ENCODE results near the gene RALGAPA2.

Gene RALGAPA2

GRCh38 chr20:20528861-20529260, 183.6 kb downstream of the RALGAPA2 start:
- no peak for DNase-seq

GRCh38 chr20:20527661-20528060, 184.8 kb downstream of the RALGAPA2 start:
- no peak for DNase-seq

- DNase-seq = no peak
These were observed 186.7 kb downstream of the RALGAPA2 start for GRCh38 chr20:20525756-20526155.

- DNase-seq = no peak
These were observed 187.2 kb downstream of the RALGAPA2 start for GRCh38 chr20:20525214-20525613.

- no peak for DNase-seq
These were observed 187.7 kb downstream of the RALGAPA2 start for GRCh38 chr20:20524756-20525155.

GRCh38 chr20:20521736-20522135, 190.7 kb downstream of the RALGAPA2 start:
- DNase-seq = no peak

GRCh38 chr20:20520776-20521175, 191.7 kb downstream of the RALGAPA2 start:
- DNase-seq = no peak

- DNase-seq = no peak
These were observed 193.2 kb downstream of the RALGAPA2 start for GRCh38 chr20:20519269-20519668.

GRCh38 chr20:20518263-20518662, 194.2 kb downstream of the RALGAPA2 start:
- DNase-seq = no peak

- no peak for DNase-seq
These were observed 195.1 kb downstream of the RALGAPA2 start for GRCh38 chr20:20517296-20517695.

- no peak for DNase-seq
These were observed 198.7 kb downstream of the RALGAPA2 start for GRCh38 chr20:20513720-20514119.

- no peak for DNase-seq
These were observed 206.9 kb downstream of the RALGAPA2 start for GRCh38 chr20:20505554-20505953.

GRCh38 chr20:20503777-20504530, 208.5 kb downstream of the RALGAPA2 start:
- DNase-seq = no peak

- DNase-seq = no peak
These were observed 211.3 kb downstream of the RALGAPA2 start for GRCh38 chr20:20501128-20501527.

- DNase-seq = no peak
These were observed 212.1 kb downstream of the RALGAPA2 start for GRCh38 chr20:20500312-20500711.

- no peak for DNase-seq
These were observed 213.0 kb downstream of the RALGAPA2 start for GRCh38 chr20:20499439-20499838.

- no peak for DNase-seq
These were observed 214.2 kb downstream of the RALGAPA2 start for GRCh38 chr20:20498076-20498861.

- DNase-seq = no peak
These were observed 215.0 kb downstream of the RALGAPA2 start for GRCh38 chr20:20497242-20497978.

GRCh38 chr20:20495729-20496503, 216.5 kb downstream of the RALGAPA2 start:
- no peak for DNase-seq

- no peak for DNase-seq
These were observed 218.7 kb downstream of the RALGAPA2 start for GRCh38 chr20:20493701-20494100.

GRCh38 chr20:20492521-20493332, 219.7 kb downstream of the RALGAPA2 start:
- DNase-seq = no peak

- no peak for DNase-seq
These were observed 220.6 kb downstream of the RALGAPA2 start for GRCh38 chr20:20491784-20492264.

All from SW 1271 (cell line).